Activated B cell treated with CpG ODN at 0.5 μM for 24 hours (primary cell): ENCODE measurements around the gene SLK. TPM values are rescaled to one million over a fixed set of nuclear protein-coding genes. Genes with fewer than 3 reads are reported as not detected.

Experiments used
- ATAC-seq: fragments of 200-7000 bp; cut with Tn5 transposase; one replicate; pipeline ENCODE4 v1.10.0; 2021; ENCODE audit warnings: low read depth, mild to moderate bottlenecking, moderate library complexity
- CTCF ChIA-PET: fragments of 350-600 bp; sonication (Branson Sonifier 250); formaldehyde crosslinking; loops from one replicate; lab custom pipeline; 2021; ENCODE audit warnings: antibody characterized with exemption; lab: Charles Lee
- POLR2A ChIA-PET: fragments of 350-600 bp; sonication (Branson Sonifier 250); formaldehyde crosslinking; loops from one replicate; lab custom pipeline; 2021; ENCODE audit warnings: antibody characterized with exemption; lab: Charles Lee
- DNase-seq: peaks from one replicate; pipeline ENCODE4 v3.0.0; 2022
- H3K27ac Mint-ChIP-seq: one replicate; pipeline ENCODE4 v1.8.0; 2020; ENCODE audit warnings: mixed read lengths
- H3K27me3 Mint-ChIP-seq: one replicate; pipeline ENCODE4 v1.8.0; 2021; ENCODE audit warnings: mixed read lengths
- H3K36me3 Mint-ChIP-seq: one replicate; pipeline ENCODE4 v1.8.0; 2021; ENCODE audit warnings: low read depth, mixed read lengths
- H3K4me1 Mint-ChIP-seq: one replicate; pipeline ENCODE4 v1.8.0; 2021; ENCODE audit warnings: mixed read lengths
- H3K4me3 Mint-ChIP-seq: one replicate; pipeline ENCODE4 v1.8.0; 2020; ENCODE audit warnings: mild to moderate bottlenecking, mixed read lengths
- H3K9me3 Mint-ChIP-seq: one replicate; pipeline ENCODE4 v1.8.0; 2020; ENCODE audit warnings: mixed read lengths
- CTCF ChIP-seq: fragments of 200-600 bp; IDR thresholded peaks from one replicate; pipeline ENCODE4 v1.8.0; 2022; ENCODE audit warnings: antibody characterized with exemption, mild to moderate bottlenecking
- intact Hi-C: fragments of 100-400 bp; cut with micrococcal nuclease; formaldehyde crosslinking; loops from one replicate; pipeline ENCODE4 v1.15.1; 2024
- total RNA-seq: library from RNA; stranded (reverse); gene quantifications from 2 replicates; pipeline ENCODE4 v1.2.3, GENCODE V29; 2022

Gene SLK
- total RNA-seq, 1 donor from 2014 or later, result 14.0 TPM

GRCh38 chr10:103969857-103970627, 3.1 kb downstream of the SLK start:
- DNase-seq (no peak), ATAC-seq (no peak)
- ChIA-PET CTCF (interaction anchor here (1.0 to 1.3 kb wide), 2 partner anchors 151 to 284 kb away, joined by 3 read pairs; no protein-coding TSS in a partner anchor), POLR2A (interaction anchor here (1.0 to 1.6 kb wide), 2 partner anchors 52 to 152 kb away, joined by 3 to 11 read pairs; partner anchors contain the start of genes SFR1 and STN1)
- H3K4me3 Mint-ChIP-seq, result peak overlapping the region; percentile 95
- H3K9me3 Mint-ChIP-seq, result no peaks in the 10 kb centered on the region
- H3K27me3 Mint-ChIP-seq, result no peaks in the 10 kb centered on the region
- intact Hi-C loops, result loop anchor here (2.0 to 5.0 kb wide), 3 partner anchors 13 to 388 kb away; partner anchors contain the start of gene GSTO2
- H3K4me1 Mint-ChIP-seq, result peaks cover 59% of the 10 kb centered on the region
- no peak overlapping the region for H3K27ac Mint-ChIP-seq
- no peak for TF ChIP-seq CTCF
- H3K36me3 Mint-ChIP-seq, result peaks cover 14% of the 10 kb centered on the region

GRCh38 chr10:103975169-103975568, 8.2 kb downstream of the SLK start:
- ChIA-PET POLR2A (no interaction called here), CTCF (no interaction called here)
- Mint-ChIP-seq H3K9me3 (no peaks in the 10 kb centered on the region), H3K27ac (peak overlapping the region; percentile 1), H3K27me3 (no peaks in the 10 kb centered on the region), H3K36me3 (peaks cover 3% of the 10 kb centered on the region), H3K4me1 (peaks cover 34% of the 10 kb centered on the region), H3K4me3 (no peak overlapping the region)
- DNase-seq, result no peak
- ATAC-seq, result no peak
- intact Hi-C loops, result no loop called here
- TF ChIP-seq CTCF, result no peak

- intact Hi-C loops, result no loop called here
- peaks cover 35% of the 10 kb centered on the region for H3K4me1 Mint-ChIP-seq
- CTCF ChIA-PET, result no interaction called here
- TF ChIP-seq CTCF, result no peak
- H3K27ac Mint-ChIP-seq, result no peak overlapping the region
- H3K36me3 Mint-ChIP-seq, result peaks cover 3% of the 10 kb centered on the region
- ATAC-seq, result no peak
- no peak overlapping the region for H3K4me3 Mint-ChIP-seq
- POLR2A ChIA-PET, result interaction anchor here (1.1 kb wide), 1 partner anchor 145 kb away, joined by 4 read pairs; the partner anchor contains the start of gene SFR1
- DNase-seq, result no peak
- no peaks in the 10 kb centered on the region for H3K27me3 Mint-ChIP-seq
- H3K9me3 Mint-ChIP-seq, result no peaks in the 10 kb centered on the region
Measured at GRCh38 chr10:103977204-103977603, 10.3 kb downstream of the SLK start.

GRCh38 chr10:103979530-103979929, 12.6 kb downstream of the SLK start:
- CTCF ChIA-PET, result no interaction called here
- POLR2A ChIA-PET, result no interaction called here
- DNase-seq (no peak), ATAC-seq (no peak)
- H3K4me3 Mint-ChIP-seq, result no peak overlapping the region
- H3K36me3 Mint-ChIP-seq, result no peaks in the 10 kb centered on the region
- no peak overlapping the region for H3K27ac Mint-ChIP-seq
- TF ChIP-seq CTCF, result no peak
- H3K9me3 Mint-ChIP-seq, result no peaks in the 10 kb centered on the region
- intact Hi-C loops, result no loop called here
- no peaks in the 10 kb centered on the region for H3K27me3 Mint-ChIP-seq
- H3K4me1 Mint-ChIP-seq, result peaks cover 44% of the 10 kb centered on the region

GRCh38 chr10:103980288-103980906, 13.5 kb downstream of the SLK start:
- Mint-ChIP-seq H3K36me3 (no peaks in the 10 kb centered on the region), H3K27ac (no peak overlapping the region), H3K27me3 (no peaks in the 10 kb centered on the region), H3K4me3 (no peak overlapping the region), H3K9me3 (no peaks in the 10 kb centered on the region), H3K4me1 (peaks cover 43% of the 10 kb centered on the region)
- TF ChIP-seq CTCF, result no peak
- ChIA-PET CTCF (no interaction called here), POLR2A (no interaction called here)
- intact Hi-C loops, result no loop called here
- ATAC-seq (no peak), DNase-seq (no peak)
